Inferior parietal cortex (tissue), 1 donor: ENCODE measurements around the gene FMNL3.
"Not testable (repeated sequence)": the region's sequence is repeated elsewhere in the genome, so short reads cannot be mapped to it uniquely, and the experiment has no call there.

Source experiments
- DNase-seq: peaks from one replicate; pipeline ENCODE4 v3.0.0-alpha.2; 2016; ENCODE audit errors: extremely low spot score

FMNL3 gene

GRCh38 chr12:49632401-49632800 lies 74.8 kb downstream of the FMNL3 start:
- no peak for DNase-seq

GRCh38 chr12:49631336-49631907 lies 75.8 kb downstream of the FMNL3 start:
- DNase-seq = no peak

- DNase-seq = no peak
Observed at GRCh38 chr12:49627752-49628360, 79.3 kb downstream of the FMNL3 start.

- no peak for DNase-seq
Observed at GRCh38 chr12:49626836-49627235, 80.4 kb downstream of the FMNL3 start.

- no peak for DNase-seq
Observed at GRCh38 chr12:49626169-49626835, 80.9 kb downstream of the FMNL3 start.

- no peak for DNase-seq
Observed at GRCh38 chr12:49624921-49625577, 82.2 kb downstream of the FMNL3 start.

GRCh38 chr12:49623142-49623904 lies 83.9 kb downstream of the FMNL3 start, which contains the start of gene PRPF40B:
TSS of gene PRPF40B (plus strand) at chr12:49623561. CDS start at chr12:49623591, 30 bp downstream.
- DNase-seq = peak; percentile 78

GRCh38 chr12:49622501-49623141 lies 84.6 kb downstream of the FMNL3 start:
- DNase-seq = no peak

GRCh38 chr12:49621651-49622500 lies 85.3 kb downstream of the FMNL3 start:
- DNase-seq = no peak

GRCh38 chr12:49619286-49619685 lies 87.9 kb downstream of the FMNL3 start:
- no peak for DNase-seq

GRCh38 chr12:49618576-49618975 lies 88.6 kb downstream of the FMNL3 start:
- DNase-seq = no peak

GRCh38 chr12:49616533-49617219 lies 90.5 kb downstream of the FMNL3 start:
- DNase-seq = no peak

- no peak for DNase-seq
Observed at GRCh38 chr12:49615725-49616124, 91.5 kb downstream of the FMNL3 start.

GRCh38 chr12:49612210-49612609 lies 95.0 kb downstream of the FMNL3 start:
- no peak for DNase-seq

GRCh38 chr12:49610785-49611184 lies 96.4 kb downstream of the FMNL3 start:
- not testable (repeated sequence) for DNase-seq

GRCh38 chr12:49609875-49610154 lies 97.4 kb downstream of the FMNL3 start:
- no peak for DNase-seq

- no peak for DNase-seq
Observed at GRCh38 chr12:49609059-49609874, 97.9 kb downstream of the FMNL3 start.

- not testable (repeated sequence) for DNase-seq
Observed at GRCh38 chr12:49605539-49605938, 101.7 kb downstream of the FMNL3 start, which contains the start of gene FAM186B. TSS of gene FAM186B (minus strand) at chr12:49605639. CDS start at chr12:49605477, 162 bp downstream.

- DNase-seq = no peak
Observed at GRCh38 chr12:49604856-49605255, 102.3 kb downstream of the FMNL3 start.
